IMR-90 (cell line): Measurements from ENCODE around the gene ADAMTS12.

Source experiments
- BHLHE40 ChIP-seq: fragments of 150-350 bp; IDR thresholded peaks from 2 replicates; pipeline ENCODE4 v1.6.1; 2016; ENCODE audit warnings: mild to moderate bottlenecking, low read depth, low read length
- SMC3 ChIP-seq: fragments of 150-350 bp; IDR thresholded peaks from 2 replicates; pipeline ENCODE4 v1.6.1; 2016; ENCODE audit warnings: low read depth, mild to moderate bottlenecking, antibody characterized with exemption, low read length, moderate library complexity
- TF ChIP-seq, protein P1 (sequence below): conservative IDR thresholded peaks from 2 replicates; pipeline ENCODE4 v1.5.1; 2012; ENCODE audit warnings: mild to moderate bottlenecking, low read depth, low read length, improper control_type of control experiment
- TF ChIP-seq, protein P2 (sequence below): fragments of 150-350 bp; IDR thresholded peaks from 2 replicates; pipeline ENCODE4 v1.6.1; 2016; ENCODE audit warnings: low read depth, mild to moderate bottlenecking, low read length, moderate library complexity, borderline replicate concordance

DNA sequence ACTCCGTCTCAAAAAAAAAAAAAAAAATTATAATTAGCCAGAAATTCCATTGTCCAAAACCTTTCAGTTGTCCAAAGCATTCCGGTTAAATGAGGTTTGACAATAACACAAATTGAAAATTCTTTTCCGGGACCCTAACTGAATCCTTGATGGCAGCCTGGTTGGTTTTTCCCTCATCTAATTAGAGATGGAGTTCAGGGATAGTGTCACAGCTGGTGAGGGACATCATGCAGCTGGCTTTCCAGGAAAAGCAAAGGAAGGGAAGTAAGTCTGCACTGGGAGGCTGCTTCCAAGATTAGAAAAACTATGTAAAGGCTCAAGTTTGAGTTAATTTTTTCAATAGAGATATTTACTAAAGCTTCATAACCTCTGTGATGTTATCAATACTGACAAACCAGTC is 195.4 kb downstream of the ADAMTS12 start:
- TF ChIP-seq, protein P1, sequence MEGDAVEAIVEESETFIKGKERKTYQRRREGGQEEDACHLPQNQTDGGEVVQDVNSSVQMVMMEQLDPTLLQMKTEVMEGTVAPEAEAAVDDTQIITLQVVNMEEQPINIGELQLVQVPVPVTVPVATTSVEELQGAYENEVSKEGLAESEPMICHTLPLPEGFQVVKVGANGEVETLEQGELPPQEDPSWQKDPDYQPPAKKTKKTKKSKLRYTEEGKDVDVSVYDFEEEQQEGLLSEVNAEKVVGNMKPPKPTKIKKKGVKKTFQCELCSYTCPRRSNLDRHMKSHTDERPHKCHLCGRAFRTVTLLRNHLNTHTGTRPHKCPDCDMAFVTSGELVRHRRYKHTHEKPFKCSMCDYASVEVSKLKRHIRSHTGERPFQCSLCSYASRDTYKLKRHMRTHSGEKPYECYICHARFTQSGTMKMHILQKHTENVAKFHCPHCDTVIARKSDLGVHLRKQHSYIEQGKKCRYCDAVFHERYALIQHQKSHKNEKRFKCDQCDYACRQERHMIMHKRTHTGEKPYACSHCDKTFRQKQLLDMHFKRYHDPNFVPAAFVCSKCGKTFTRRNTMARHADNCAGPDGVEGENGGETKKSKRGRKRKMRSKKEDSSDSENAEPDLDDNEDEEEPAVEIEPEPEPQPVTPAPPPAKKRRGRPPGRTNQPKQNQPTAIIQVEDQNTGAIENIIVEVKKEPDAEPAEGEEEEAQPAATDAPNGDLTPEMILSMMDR = no peak
- TF ChIP-seq BHLHE40 = no peak
- TF ChIP-seq SMC3 = no peak
- TF ChIP-seq, protein P2, sequence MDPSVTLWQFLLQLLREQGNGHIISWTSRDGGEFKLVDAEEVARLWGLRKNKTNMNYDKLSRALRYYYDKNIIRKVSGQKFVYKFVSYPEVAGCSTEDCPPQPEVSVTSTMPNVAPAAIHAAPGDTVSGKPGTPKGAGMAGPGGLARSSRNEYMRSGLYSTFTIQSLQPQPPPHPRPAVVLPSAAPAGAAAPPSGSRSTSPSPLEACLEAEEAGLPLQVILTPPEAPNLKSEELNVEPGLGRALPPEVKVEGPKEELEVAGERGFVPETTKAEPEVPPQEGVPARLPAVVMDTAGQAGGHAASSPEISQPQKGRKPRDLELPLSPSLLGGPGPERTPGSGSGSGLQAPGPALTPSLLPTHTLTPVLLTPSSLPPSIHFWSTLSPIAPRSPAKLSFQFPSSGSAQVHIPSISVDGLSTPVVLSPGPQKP = no peak
